HEK293T (cell line): Measurements from ENCODE around the gene SYT5.

Experiments
- BHLHE40 ChIP-seq: fragments of 450-650 bp; IDR thresholded peaks from 2 replicates; pipeline ENCODE4 v1.6.1; 2016; ENCODE audit warnings: mild to moderate bottlenecking, moderate library complexity, borderline replicate concordance
- FOXM1 ChIP-seq: fragments of 450-650 bp; IDR thresholded peaks from 2 replicates; pipeline ENCODE4 v1.6.1; 2017; ENCODE audit warnings: mild to moderate bottlenecking, borderline replicate concordance
- HDGF ChIP-seq: fragments of 450-650 bp; IDR thresholded peaks from 2 replicates; pipeline ENCODE4 v1.6.1; 2017; ENCODE audit warnings: antibody characterized with exemption, borderline replicate concordance
- PKNOX1 ChIP-seq: fragments of 450-650 bp; IDR thresholded peaks from 2 replicates; pipeline ENCODE4 v1.6.1; 2016
- SP1 ChIP-seq: fragments of 450-650 bp; IDR thresholded peaks from 2 replicates; pipeline ENCODE4 v1.6.1; 2017

GRCh38 chr19:55178781-55179599 lies 1.1 kb downstream of the SYT5 start:
- TF ChIP-seq BHLHE40 = no peak
- TF ChIP-seq FOXM1 = peak; percentile 94
- no peak for TF ChIP-seq SP1
- TF ChIP-seq PKNOX1 = no peak
- no peak for TF ChIP-seq HDGF
